ENCODE data around the gene NUP98.

The NUP98 gene

DNA sequence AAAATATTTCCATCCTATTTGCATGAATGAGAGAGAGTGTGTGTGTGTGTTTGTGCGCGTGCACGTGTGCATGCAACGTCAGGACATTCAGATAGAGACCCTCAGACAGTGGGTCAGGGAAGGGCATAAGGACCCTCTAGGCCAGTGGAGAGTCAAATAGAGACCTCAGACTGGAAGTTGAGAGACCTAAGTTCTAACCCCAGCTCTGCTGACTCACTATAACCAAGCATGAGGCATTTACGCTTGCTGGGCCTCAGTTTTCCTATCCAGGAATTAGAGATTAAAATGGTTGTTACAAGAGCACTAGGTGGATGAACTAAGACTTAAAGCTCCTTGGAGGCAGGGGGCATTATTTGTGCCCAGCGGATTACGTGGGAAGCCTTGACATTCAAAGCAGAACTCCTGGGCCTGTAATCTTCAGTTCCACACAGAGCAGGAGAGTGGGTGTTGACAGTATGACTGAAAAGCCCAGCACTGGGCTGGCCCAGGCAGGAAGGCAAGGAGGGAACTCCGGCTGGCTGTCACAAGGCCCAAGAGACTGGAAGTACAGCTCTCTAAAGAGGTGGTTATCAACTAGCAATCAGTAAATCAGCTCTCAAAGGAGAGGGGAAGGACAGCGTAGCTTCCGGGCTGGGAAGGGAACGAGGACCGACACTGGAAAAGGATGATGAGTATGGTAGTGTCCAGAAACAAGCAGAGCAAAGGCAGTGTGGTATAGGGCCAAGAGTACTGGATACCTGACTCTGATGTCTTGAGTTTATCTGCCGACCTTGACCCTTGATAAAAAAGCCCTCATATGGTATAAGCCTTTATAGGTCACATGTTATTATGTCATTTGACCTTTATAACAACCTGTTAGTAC, 34.3 kb upstream of the NUP98 start:
- Histone ChIP-seq H3F3A (ENCODE audit: low read depth) (no peaks in the 10 kb centered on the region), H3K79me2 (ENCODE audit: insufficient read depth, low read length) (peaks cover 78% of the 10 kb centered on the region), H3K9ac (ENCODE audit: low read depth, low read length, poor library complexity, severe bottlenecking) (peak overlapping the region; percentile 92), H3K27me3 (ENCODE audit: insufficient read depth, low read length, poor library complexity, severe bottlenecking) (no peaks in the 10 kb centered on the region), H3K9me3 (ENCODE audit: insufficient read depth, low read depth, low read length) (no peaks in the 10 kb centered on the region), H3K9me2 (replicated peaks; ENCODE audit: low read depth, low read length) (no peaks in the 10 kb centered on the region), H4K20me1 (ENCODE audit: insufficient read depth, low read length, poor library complexity, severe bottlenecking) (peaks cover 68% of the 10 kb centered on the region), H2AFZ (ENCODE audit: low read length) (no peak overlapping the region), H3K4me2 (ENCODE audit: low read depth, low read length, poor library complexity, severe bottlenecking) (peak overlapping the region; percentile 92), H3K36me3 (ENCODE audit: insufficient read depth, low read length) (peaks cover 28% of the 10 kb centered on the region; the same call in 1 of the 2 replicates), H3K4me1 (ENCODE audit: insufficient read depth, low read length, poor library complexity, severe bottlenecking) (peaks cover 60% of the 10 kb centered on the region), H3K4me3 (ENCODE audit: low read length, poor library complexity, severe bottlenecking) (no peak overlapping the region)
- no peak for TF ChIP-seq EZH2phosphoT487 (IDR thresholded peaks at IDR 0.05; ENCODE audit: borderline replicate concordance)
- TF ChIP-seq, protein P1, sequence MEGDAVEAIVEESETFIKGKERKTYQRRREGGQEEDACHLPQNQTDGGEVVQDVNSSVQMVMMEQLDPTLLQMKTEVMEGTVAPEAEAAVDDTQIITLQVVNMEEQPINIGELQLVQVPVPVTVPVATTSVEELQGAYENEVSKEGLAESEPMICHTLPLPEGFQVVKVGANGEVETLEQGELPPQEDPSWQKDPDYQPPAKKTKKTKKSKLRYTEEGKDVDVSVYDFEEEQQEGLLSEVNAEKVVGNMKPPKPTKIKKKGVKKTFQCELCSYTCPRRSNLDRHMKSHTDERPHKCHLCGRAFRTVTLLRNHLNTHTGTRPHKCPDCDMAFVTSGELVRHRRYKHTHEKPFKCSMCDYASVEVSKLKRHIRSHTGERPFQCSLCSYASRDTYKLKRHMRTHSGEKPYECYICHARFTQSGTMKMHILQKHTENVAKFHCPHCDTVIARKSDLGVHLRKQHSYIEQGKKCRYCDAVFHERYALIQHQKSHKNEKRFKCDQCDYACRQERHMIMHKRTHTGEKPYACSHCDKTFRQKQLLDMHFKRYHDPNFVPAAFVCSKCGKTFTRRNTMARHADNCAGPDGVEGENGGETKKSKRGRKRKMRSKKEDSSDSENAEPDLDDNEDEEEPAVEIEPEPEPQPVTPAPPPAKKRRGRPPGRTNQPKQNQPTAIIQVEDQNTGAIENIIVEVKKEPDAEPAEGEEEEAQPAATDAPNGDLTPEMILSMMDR (conservative IDR thresholded peaks at IDR 0.05; ENCODE audit: low read length), result no peak

DNA sequence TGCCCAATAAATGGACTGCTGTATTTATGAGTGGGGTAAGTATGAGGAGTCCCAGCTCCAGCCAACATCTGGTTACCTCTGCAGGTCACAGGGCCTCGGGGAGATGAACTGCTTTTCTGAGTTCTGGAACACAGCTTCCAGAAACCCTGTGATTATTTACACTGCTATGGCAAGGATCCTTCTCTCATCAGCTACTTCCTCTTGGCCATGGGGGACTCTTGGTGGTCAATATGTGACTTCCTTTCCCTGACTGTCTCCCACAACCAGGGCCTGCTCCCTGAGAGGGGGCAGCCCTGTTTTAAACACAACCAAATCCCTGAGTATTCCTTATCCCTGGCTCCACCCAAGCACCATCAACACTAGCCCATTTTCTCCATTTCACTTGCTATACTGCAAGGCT, 33.4 kb upstream of the NUP98 start:
- H3K4me2 ChIP-seq (ENCODE audit: low read depth, low read length, poor library complexity, severe bottlenecking), result peak overlapping the region; percentile 92
- peaks cover 69% of the 10 kb centered on the region for H3K79me2 ChIP-seq (ENCODE audit: insufficient read depth, low read length)
- H4K20me1 ChIP-seq (ENCODE audit: insufficient read depth, low read length, poor library complexity, severe bottlenecking), result peaks cover 63% of the 10 kb centered on the region
- H3K9me2 ChIP-seq (replicated peaks; ENCODE audit: low read depth, low read length), result no peaks in the 10 kb centered on the region
- no peak overlapping the region for H2AFZ ChIP-seq (ENCODE audit: low read length)
- H3K9me3 ChIP-seq (ENCODE audit: insufficient read depth, low read depth, low read length), result no peaks in the 10 kb centered on the region
- H3F3A ChIP-seq (ENCODE audit: low read depth), result no peaks in the 10 kb centered on the region
- H3K4me1 ChIP-seq (ENCODE audit: insufficient read depth, low read length, poor library complexity, severe bottlenecking), result peaks cover 52% of the 10 kb centered on the region
- TF ChIP-seq EZH2phosphoT487 (IDR thresholded peaks at IDR 0.05; ENCODE audit: borderline replicate concordance), result no peak
- TF ChIP-seq, protein P1 (conservative IDR thresholded peaks at IDR 0.05; ENCODE audit: low read length), result no peak
- H3K27me3 ChIP-seq (ENCODE audit: insufficient read depth, low read length, poor library complexity, severe bottlenecking), result no peaks in the 10 kb centered on the region
- peaks cover 37% of the 10 kb centered on the region; the same call in 1 of the 2 replicates for H3K36me3 ChIP-seq (ENCODE audit: insufficient read depth, low read length)
- peak overlapping the region; percentile 5 for H3K4me3 ChIP-seq (ENCODE audit: low read length, poor library complexity, severe bottlenecking)
- H3K9ac ChIP-seq (ENCODE audit: low read depth, low read length, poor library complexity, severe bottlenecking), result no peak overlapping the region

- no peak overlapping the region for H3K4me3 ChIP-seq (ENCODE audit: low read length, poor library complexity, severe bottlenecking)
- peaks cover 40% of the 10 kb centered on the region; the same call in 1 of the 2 replicates for H3K36me3 ChIP-seq (ENCODE audit: insufficient read depth, low read length)
- no peaks in the 10 kb centered on the region for H3K27me3 ChIP-seq (ENCODE audit: insufficient read depth, low read length, poor library complexity, severe bottlenecking)
- TF ChIP-seq, protein P1 (conservative IDR thresholded peaks at IDR 0.05; ENCODE audit: low read length), result no peak
- TF ChIP-seq EZH2phosphoT487 (IDR thresholded peaks at IDR 0.05; ENCODE audit: borderline replicate concordance), result no peak
- H3K4me2 ChIP-seq (ENCODE audit: low read depth, low read length, poor library complexity, severe bottlenecking), result no peak overlapping the region
- peaks cover 46% of the 10 kb centered on the region for H3K4me1 ChIP-seq (ENCODE audit: insufficient read depth, low read length, poor library complexity, severe bottlenecking)
- H4K20me1 ChIP-seq (ENCODE audit: insufficient read depth, low read length, poor library complexity, severe bottlenecking), result peaks cover 56% of the 10 kb centered on the region
- H3K9me3 ChIP-seq (ENCODE audit: insufficient read depth, low read depth, low read length), result no peaks in the 10 kb centered on the region
- H3F3A ChIP-seq (ENCODE audit: low read depth), result no peaks in the 10 kb centered on the region
- H3K9me2 ChIP-seq (replicated peaks; ENCODE audit: low read depth, low read length), result no peaks in the 10 kb centered on the region
- H2AFZ ChIP-seq (ENCODE audit: low read length), result no peak overlapping the region
- H3K79me2 ChIP-seq (ENCODE audit: insufficient read depth, low read length), result peaks cover 63% of the 10 kb centered on the region
- no peak overlapping the region for H3K9ac ChIP-seq (ENCODE audit: low read depth, low read length, poor library complexity, severe bottlenecking)
Observed at GRCh38 chr11:3830088-3830487, 32.7 kb upstream of the NUP98 start.
